Endometrium (tissue), 2 donors: ENCODE data around the gene COG8.
"Not testable (repeated sequence)": the region's sequence is repeated elsewhere in the genome, so short reads cannot be mapped to it uniquely, and the experiment has no call there.

ENCODE experiments used
- FAIRE-seq: peaks from 2 replicates; lab custom pipeline; 2012; peaks lifted over from hg19 to GRCh38; lab: Jason Lieb, UNC
- donor health status: control.
- donor health status: control.

COG8 gene

DNA sequence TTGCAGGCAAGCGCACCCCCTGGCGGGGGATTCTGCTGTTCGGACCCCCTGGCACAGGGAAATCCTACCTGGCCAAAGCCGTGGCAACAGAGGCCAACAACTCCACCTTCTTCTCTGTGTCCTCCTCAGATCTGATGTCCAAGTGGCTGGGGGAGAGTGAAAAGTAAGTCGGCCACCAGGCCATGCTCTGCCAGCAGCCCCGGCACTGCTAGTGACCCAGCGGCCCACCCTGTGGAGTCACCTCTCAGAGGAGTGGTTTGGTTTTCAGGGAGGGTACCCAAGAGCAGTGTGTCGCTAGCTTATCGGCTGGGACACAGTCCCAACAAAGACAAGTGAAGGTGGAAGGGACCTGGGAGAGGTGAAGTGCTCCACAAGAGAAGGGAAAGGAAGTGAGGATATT lies 20.0 kb downstream of the COG8 start:
- FAIRE-seq: no peak

DNA sequence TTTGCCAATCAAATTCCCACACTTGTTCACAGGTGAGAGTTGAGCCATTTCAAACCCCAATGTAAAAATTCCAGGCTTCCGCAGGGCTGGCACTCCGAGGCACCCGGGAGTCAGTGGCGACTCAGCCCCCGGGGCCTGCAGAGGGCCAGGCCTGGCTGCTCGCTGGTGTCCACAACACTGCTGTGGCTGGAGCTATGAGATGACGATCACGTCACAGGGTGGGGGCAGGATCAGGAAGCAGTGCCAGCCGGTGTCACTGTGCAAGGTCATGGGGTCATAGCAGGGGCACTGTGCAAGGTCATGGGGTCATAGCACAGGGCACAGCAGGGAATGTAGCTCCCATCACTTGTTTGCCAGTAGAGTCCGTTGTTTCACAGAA lies 20.5 kb downstream of the COG8 start:
- no peak for FAIRE-seq

DNA sequence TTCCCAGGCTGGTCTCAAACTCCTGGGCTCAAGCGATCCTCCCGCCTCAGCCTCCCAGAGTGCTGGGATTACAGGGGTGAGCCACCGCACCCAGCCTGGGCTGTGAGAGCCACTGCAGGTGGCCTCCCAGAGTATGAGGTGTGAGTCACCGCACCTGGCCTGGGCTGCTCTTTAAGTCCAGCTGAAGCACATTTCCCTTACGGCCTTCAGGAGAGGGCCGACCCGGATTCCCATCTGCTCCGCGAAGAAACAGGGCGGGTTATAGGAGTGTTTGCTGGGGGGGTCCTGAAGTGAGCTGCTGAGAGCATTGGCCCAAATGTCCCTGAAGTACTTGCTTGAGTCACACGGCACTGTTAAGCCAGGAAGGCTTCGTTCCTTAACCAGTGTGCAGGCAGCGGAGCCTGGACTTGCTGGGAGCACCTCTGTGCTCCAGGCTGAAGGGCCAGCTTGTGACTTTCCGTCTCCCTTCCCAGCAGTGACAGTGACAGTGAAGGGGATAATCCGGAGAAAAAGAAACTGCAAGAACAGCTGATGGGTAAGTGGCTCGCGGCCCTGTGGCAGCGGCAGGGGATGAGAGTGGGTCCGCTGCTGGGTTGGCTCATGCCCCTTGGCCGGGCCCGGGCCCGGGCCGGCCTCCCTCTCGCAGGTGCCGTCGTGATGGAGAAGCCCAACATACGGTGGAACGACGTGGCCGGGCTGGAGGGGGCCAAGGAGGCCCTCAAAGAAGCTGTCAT lies 21.0 kb downstream of the COG8 start:
- no peak for FAIRE-seq

DNA sequence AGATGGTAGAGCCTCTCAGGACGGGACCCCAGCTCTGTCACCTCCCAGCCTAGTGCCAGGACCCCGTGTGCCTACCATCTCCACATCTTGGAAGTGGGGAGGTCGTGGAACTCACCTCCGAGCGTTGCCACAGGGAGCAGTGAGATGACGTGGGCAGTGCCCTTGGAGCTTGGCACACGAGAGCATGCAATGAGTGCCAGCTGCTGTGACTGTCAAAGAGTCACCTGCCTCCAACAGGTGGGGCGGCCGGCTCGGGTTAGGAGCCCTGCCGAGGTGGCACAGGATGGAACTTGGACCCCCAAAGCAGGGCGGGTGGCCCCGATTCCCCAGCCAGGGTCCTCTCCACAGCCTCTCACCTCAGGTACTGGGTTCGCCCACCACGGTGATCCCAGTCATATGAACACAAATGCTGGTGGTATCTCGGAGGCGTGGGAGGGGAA lies 22.7 kb downstream of the COG8 start:
- no peak for FAIRE-seq

DNA sequence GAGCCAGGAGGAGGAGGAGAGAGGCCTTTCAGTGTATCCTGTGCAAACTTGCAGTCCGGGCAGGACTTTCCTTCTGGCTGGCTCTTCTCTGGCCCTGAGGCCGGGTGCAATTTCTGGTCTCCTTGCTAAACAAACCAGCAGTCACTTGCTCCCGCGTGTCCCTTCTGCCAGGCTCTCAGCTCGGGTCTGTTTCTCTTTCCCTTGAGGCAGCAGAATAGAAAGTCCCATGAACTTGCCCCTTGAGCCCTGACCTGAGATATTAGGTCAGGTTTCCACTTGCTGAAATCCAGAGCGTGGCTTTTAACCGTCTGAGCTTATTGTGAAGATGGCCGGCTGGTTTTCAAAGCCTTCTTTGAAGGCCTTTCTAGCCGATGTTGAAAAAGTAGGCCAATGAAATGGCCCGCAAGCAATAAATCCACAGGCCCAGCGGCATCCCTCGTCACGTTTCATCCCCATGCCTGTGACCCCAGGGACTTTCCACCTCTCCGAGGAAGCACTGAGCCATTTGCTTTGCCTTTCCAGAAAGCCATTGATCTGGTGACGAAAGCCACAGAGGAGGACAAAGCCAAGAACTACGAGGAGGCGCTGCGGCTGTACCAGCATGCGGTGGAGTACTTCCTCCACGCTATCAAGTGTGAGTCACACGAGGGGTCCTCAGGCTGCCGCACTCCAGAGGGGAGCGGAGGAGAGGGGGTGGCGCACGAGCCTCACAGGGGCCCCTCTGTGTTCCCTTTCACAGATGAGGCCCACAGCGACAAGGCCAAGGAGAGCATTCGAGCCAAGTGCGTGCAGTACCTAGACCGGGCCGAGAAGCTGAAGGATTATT lies 23.7 kb downstream of the COG8 start:
- FAIRE-seq: no peak

DNA sequence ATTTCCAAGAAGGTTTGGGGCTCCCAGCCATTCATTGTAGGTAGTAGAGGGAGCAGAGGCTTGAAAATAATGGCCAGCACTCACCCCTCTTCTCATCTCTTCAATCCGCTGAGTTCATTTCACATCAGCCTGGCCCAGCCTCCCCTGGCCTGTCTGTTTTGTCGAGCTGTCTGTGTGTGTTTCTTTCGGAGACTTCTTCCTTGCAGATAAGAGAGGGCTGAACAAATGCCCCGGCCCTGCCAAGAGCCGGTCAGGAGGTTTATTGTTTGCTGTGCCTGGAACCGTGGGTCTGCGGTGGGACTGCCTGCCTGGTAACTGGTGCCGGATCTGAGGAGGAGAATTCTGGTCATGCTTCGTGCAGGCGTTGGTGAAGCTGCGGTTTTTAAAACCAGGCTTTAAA lies 24.8 kb downstream of the COG8 start:
- no peak for FAIRE-seq

DNA sequence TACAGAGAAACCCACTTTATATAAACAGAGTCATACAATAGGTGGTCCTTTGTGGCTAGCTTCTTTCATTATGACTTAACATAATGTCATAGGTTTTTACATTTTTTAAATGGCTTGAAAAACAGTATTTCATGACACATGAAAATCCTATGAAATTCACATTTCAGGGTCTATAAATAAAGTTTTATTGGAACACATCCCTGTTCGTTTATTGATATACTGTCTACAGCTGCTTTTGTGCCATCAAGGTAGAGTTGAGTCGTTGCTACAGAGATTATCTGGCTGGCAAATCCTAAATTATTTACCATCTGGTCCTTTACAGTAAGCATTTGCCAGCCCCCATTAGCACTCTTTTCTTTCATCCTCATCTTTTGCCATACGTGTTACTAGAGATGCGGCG lies 25.9 kb downstream of the COG8 start:
- FAIRE-seq: no peak

DNA sequence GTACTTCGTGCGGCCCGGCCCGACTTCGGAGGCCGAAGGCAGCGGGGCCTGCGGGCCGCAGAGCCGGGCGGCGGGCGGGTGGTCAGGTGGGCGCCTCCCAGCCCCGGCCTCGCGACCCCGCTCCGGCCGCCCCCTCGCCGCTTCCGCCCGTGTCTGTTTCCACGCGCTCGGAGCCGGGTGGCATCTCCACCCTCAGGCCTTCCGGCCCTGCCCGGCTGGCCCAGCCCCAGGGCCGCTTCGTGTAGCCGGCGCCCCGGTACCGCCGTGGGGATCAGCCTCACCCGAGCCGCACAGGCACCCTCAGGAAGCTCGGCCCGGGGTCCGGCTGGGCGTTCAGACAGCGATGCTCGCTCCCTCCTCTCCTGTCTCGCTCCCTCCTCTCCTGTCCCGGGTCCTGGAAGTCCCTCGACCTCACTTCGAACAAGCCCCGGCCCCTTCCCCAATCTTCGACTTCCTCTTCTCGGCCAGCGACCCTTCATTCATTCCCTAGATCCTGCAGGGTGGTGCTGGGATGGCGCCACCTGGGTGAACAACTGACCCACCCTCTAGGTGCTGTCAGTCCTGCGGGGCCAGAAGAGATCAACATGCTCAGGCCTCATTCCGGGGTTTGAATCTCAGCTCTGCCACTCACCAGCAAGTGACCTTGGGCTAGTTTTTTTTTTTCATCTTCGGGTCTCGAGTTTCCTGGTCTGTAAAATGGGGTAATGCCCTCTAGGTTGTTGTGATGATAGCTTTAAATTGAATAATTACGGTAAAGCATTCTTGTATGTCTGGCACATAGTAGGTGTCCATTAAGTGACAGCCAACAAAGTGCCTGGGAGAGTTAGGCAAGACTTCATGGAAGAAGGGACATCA lies 27.6 kb downstream of the COG8 start:
- FAIRE-seq: no peak

DNA sequence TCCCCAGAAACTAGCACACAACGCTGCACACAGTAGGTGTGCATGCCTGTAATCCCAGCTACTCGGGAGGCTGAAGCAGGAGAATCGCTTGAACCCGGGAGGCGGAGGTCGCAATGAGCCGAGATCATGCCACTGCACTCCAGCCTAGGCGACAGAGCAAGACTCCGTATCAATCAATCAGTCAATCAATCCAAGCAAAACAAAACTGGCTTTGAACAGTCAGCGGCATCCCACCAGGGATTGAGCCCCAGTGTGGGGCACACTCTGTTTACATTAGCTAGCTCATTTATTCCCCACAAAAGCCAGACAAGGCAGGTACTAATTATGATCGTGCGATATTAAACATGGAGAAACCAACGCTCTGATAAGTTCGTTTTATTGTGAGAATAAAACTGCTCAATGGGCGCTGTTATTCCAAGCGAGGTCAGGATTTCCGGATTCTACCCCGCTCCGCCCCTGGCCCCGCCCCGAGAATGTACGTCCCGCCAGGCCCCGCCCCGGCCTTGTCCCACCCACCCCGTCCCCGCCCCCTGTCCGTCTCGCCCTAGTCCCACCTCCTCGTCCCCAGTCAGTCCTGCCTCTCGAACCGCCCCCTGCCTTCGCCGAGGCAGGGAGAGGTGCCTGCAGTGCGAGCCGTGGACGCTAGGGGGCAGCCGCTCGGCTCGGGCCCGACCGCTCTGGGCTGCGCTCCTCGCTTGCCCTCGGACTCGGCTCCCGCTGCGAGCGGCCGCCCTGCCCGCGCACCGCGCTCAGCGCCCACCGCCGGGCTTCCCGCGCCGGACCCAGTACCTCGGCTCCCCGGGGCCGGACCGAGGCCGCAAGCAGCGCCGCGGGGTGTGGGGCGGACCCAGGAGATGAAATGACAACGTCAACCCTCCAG lies 28.5 kb downstream of the COG8 start, which contains the start of gene VPS4A:
Gene VPS4A (plus strand): TSS at position 698 of the 880 bp plus-strand sequence. CDS start 162 bp downstream, at position 860.
- FAIRE-seq: no peak

DNA sequence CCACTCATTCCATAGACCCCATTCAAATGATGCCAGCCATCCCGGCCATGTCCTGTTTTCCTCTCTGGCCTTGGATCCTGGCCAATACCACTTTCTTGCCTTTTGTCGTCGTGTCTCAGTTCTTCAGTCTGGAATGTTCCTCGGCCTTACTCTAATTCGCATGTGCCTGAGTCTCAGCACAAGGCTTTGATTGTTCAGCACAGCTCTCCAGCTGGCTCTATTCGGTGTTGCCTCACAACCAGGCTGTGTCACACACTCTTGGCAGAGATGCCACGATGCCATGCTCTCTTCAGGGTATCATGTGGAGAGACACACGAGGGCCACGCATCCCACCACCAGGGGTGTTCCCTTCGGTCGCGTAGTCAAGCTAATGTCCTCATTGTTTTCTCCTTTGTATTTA lies 30.0 kb downstream of the COG8 start:
- no peak for FAIRE-seq

DNA sequence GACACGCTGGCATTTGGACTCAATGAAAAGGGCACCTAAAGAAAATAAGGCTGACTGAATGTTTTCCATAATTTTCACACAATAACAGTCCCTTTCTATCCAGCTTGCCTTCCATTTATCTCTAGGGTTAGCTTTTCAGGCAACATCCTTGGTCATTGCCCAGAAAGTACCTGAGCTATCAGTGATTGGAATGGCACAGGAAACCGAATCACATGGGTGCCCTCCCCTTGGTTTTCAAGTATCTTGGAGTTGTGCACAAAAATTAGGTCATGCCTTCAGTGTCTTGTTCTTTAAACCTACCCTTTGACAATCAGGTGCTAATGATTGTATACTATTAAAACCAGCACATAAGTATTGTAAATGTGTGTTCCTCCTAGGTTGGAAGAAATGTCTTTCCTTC lies 31.5 kb downstream of the COG8 start:
- no peak for FAIRE-seq

DNA sequence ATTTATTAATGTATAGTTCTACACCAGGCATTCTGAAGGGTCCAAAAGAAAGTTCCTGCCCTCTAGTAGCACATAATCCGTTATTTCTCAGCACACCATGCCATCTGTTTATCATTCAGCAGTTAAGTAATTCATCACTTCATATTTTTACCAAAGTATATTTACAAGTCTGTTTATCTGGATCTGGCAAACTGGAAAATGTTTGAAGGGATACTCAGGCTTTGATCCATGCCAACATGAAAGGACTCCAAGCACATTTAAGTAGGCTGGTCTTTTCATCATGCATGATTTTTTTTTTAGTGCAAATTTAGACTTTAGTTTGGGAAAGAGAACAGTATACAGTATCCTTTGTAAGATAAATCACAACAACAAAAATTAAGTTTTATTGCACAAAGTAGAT lies 32.3 kb downstream of the COG8 start:
- FAIRE-seq: no peak

DNA sequence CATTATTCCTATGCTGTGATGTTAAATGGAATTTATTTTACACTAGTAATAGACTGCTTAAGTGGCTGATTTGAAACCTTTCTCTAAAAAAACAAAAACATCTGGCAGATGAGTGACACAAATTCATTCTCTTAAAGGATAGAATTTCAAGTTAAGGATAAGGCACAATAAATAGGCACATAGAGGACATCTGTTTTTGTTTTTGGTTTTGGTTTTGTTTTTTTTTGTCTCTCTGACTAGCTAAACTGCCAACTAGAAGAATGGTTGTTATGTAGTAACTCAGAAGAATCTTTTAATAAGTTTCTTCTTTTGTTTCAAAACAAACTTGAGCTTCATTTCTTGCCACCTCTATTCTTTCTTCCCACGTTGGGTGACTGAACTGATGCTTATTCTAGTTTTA lies 33.3 kb downstream of the COG8 start:
- peak; percentile 21 for FAIRE-seq

DNA sequence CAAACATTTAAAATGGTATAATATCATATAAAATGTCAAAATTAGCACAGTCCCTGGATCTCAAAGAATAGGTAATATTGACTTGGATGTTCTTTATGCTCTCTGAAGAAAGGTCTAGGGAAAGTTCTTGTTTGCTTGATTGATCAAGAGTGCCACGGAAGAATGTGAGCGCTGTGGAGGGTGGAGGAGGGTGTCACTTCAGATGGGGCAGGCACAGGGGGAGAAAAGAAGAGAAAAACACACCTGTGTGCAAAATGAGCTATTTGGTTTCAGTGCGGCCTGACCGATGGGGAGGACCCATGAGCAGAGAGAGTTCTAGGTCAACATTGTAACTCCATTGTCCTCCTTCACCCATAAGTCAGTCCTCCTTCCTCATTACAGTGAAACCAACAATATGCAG lies 37.1 kb downstream of the COG8 start:
- no peak for FAIRE-seq

DNA sequence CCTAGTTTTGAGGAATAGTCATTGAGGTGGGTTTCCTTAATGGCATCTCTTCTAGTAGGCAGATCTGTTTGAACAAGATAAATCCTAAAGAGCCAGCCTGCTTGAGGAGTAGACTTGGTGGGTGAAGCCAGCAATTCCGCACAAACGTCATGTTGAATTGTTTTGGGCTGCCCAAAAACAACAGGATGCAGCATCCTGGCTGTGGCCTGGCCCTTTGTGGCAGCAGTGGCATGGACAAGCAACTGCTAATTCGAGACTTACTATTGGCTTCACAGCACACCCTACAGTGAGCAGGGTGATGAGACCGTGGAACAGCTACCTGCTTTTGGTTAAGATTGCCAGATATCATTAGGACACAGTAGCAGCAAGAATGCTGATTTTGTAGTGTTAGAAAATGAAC lies 37.5 kb downstream of the COG8 start:
- FAIRE-seq: no peak

DNA sequence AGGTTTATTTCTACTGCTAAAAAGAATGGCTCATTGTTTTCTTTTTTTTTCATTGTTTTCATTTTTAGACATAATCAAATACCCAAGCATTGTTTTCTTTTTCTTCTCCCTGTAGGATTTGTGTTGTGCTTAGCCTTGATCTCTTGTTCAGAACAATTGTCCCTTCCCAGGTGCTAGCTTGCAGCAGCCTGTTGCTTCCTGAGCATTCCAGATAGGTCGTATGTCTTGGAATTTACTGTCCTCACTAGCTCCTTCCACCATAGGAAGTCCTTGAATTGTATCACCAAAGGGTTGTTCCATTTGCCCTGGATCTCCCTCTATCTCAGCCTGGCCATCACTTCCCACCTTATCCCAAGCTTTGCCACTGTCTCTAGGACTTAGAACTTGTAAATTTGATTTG lies 38.2 kb downstream of the COG8 start:
- no peak for FAIRE-seq

DNA sequence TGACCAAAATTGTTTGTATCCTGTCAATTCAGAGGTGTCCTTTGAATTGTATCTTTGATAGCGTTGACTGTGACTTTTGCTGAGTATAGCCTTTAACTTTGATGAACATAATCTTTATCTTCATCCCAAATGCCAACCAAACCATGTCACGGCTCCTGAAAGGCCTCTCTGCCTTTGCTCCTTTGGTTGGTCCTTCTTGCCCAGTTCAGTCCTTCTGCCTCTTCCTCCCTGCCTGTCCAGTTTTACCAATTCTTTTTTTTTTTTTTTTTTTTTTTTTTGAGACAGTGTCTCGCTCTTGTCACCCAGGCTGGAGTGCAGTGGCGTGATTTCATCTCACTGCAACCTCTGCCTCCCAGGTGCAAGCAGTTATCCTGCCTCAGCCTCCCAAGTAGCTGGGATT lies 41.1 kb downstream of the COG8 start:
- FAIRE-seq: no peak

DNA sequence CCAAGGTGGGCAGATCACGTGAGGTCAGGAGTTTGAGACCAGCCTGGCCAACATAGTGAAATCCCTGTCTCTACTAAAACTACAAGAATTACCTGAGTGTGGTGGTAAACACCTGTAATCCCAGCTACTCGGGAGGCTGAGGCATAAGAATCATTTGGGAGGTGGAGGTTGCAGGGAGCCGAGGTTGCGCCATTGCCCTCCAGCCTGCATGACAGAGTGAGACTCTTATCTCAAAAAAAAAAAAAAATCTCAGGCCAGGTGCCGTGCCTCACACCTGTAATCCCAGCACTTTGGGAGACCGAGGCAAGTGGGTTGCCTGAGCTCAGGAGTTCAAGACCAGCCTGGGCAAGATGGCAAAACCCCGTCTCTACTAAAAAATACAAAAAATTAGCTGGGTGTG lies 42.6 kb downstream of the COG8 start:
- not testable (repeated sequence) for FAIRE-seq

DNA sequence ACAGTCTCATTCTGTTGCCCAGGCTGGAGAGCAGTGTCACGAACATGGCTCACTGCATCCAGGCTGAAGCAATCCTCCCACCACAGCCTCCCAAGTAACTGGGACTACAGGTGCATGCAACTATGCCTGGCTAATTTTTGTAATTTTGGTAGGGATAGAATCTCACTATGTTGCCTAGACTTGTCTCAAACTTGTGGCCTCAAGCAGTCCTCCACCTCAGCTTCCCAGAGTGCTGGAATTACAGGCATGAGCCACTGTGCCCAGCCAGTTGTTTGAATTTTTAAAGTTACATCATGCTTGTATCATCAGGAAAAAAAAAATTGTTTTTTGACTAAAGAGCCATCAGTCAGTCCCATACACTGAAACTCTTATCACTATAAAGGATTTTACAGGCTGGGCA lies 45.3 kb downstream of the COG8 start:
- FAIRE-seq: no peak

DNA sequence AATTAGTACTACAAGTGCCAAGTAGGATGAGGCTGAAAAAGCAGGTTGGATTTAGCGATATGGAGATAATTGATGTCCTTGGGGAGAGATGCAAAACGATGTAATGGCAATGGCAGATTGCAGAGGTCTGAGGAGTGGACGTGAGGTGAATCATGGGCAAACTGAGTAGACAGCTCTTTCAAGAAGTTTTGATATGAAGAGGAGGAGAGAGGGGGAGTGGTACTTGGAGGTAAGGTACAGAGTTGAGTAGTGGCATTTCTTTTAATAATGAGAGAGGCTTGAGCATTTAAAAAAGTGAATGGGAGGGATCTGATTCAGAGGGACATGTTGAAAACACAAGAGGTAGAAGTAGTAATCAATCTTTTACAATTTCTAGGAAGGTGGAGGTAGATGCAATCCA lies 46.0 kb downstream of the COG8 start:
- FAIRE-seq: no peak

DNA sequence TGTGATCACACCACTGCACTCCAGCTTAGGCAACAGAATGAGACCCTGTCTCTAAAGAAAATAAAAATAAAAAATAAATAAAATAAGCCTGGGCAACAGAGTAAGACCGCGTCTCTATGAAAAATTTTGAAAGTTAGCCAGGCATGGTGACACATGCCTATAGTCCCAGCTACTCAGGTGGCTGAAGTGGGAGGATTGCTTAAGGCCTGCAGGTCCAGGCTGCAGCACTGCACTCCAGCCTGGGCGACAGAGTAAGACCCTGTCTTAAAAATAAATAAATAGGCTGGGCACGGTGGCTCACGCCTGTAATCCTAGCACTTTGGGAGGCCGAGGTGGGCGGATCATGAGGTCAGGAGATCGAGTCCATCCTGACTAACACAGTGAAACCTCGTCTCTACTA lies 47.7 kb downstream of the COG8 start:
- not testable (repeated sequence) for FAIRE-seq
